ENCODE data around the gene SLC7A10. TPM values are rescaled to one million over a fixed set of nuclear protein-coding genes. Genes with fewer than 3 reads are reported as not detected.

The SLC7A10 gene
- total RNA-seq, 1 donor from 2014 or later, result not detected

DNA sequence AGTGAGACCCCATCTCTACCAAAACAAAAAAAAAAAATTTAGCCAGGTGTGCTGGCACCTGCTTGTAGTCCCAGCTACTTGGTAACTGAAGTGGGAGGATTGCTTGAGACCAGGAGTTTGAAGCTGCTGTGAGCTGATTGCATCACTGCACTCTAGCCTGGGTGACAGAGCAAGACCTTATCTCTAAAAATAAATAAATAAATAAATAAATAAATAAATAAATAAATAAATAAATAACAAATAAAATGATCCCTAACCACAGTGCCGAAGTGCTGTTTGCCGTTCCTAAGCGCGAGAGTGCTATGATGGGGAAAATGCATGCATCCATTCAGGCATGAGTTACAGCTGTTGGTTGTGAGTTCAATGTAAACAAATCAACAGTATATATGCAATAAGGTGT is 66.5 kb downstream of the SLC7A10 start:
- Mint-ChIP-seq H3K36me3 (ENCODE audit: low read depth) (no peaks in the 10 kb centered on the region), H3K4me1 (ENCODE audit: low read depth) (peaks cover 33% of the 10 kb centered on the region), H3K9me3 (no peaks in the 10 kb centered on the region), H3K4me3 (ENCODE audit: low read depth) (no peak overlapping the region), H3K27me3 (ENCODE audit: low read depth) (no peaks in the 10 kb centered on the region), H3K27ac (no peak overlapping the region)
- no peak for DNase-seq (ENCODE audit: low spot score)
- intact Hi-C loops (cut with micrococcal nuclease), result no loop called here

Other genes with a start within 250 kb of the SLC7A10 start
- gene RHPN2, start 161.0 kb downstream of the SLC7A10 start, total RNA-seq, result 3.5 and 5.0 TPM in 2 replicates
- gene GPATCH1, start 144.7 kb downstream of the SLC7A10 start, total RNA-seq, result 11.9 and 13.1 TPM in 2 replicates
- not detected in 2 replicates for gene WDR88, start 93.7 kb downstream of the SLC7A10 start, total RNA-seq
- gene LRP3, start 31.5 kb downstream of the SLC7A10 start, total RNA-seq, result 0.21 and 0.30 TPM in 2 replicates
- 0.73 and 0.90 TPM in 2 replicates for gene CEBPA, start 76.7 kb upstream of the SLC7A10 start, total RNA-seq
- gene CEBPG, start 147.9 kb upstream of the SLC7A10 start, total RNA-seq, result 26.1 and 26.5 TPM in 2 replicates